Neural progenitor cell (in vitro differentiated cells): ENCODE results near the gene GPR161. TPM values are rescaled to one million over a fixed set of nuclear protein-coding genes. Genes with fewer than 3 reads are reported as not detected.

ENCODE experiments used
- DNase-seq: peaks from one replicate; pipeline ENCODE4 v3.0.0-alpha.2; 2016; ENCODE audit warnings: low spot score
- H2AFZ ChIP-seq: fragments of 200-600 bp; sonication (generic); replicated peaks from 2 replicates; pipeline ENCODE4 v1.6.1; 2016; ENCODE audit warnings: antibody characterized with exemption
- H3F3A ChIP-seq: fragments of 200-600 bp; sonication (generic); 2 replicates; pipeline ENCODE4 v1.6.1; 2016; ENCODE audit warnings: antibody characterized with exemption, low read depth
- H3K27ac ChIP-seq: fragments of 200-600 bp; sonication (generic); 2 replicates; pipeline ENCODE4 v1.5.1; 2016; ENCODE audit warnings: mild to moderate bottlenecking
- H3K27me3 ChIP-seq: fragments of 200-600 bp; sonication (generic); 2 replicates; pipeline ENCODE4 v1.6.1; 2016; ENCODE audit warnings: mild to moderate bottlenecking, moderate library complexity
- H3K36me3 ChIP-seq: fragments of 200-600 bp; sonication (generic); 2 replicates; pipeline ENCODE4 v1.5.1; 2016
- H3K4me1 ChIP-seq: fragments of 200-600 bp; sonication (generic); 2 replicates; pipeline ENCODE4 v1.6.1; 2016; ENCODE audit warnings: mixed run types
- H3K4me2 ChIP-seq: fragments of 200-600 bp; sonication (generic); 2 replicates; pipeline ENCODE4 v1.6.1; 2016
- H3K4me3 ChIP-seq: fragments of 200-600 bp; sonication (generic); 2 replicates; pipeline ENCODE4 v1.5.1; 2016
- H3K79me2 ChIP-seq: fragments of 200-600 bp; sonication (generic); 2 replicates; pipeline ENCODE4 v1.6.1; 2016; ENCODE audit warnings: low read depth
- H3K9ac ChIP-seq: fragments of 200-600 bp; sonication (generic); 2 replicates; pipeline ENCODE4 v1.6.1; 2016
- H3K9me3 ChIP-seq: fragments of 200-600 bp; sonication (generic); 2 replicates; pipeline ENCODE4 v1.5.1; 2016; ENCODE audit warnings: low read depth
- H4K20me1 ChIP-seq: fragments of 200-600 bp; sonication (generic); 2 replicates; pipeline ENCODE4 v1.6.1; 2016; ENCODE audit warnings: low read depth
- H3K27ac Mint-ChIP-seq: 3 replicates; pipeline ENCODE4 v1.8.0; 2021; ENCODE audit warnings: mixed read lengths
- H3K27me3 Mint-ChIP-seq: 2 replicates; pipeline ENCODE4 v1.8.0; 2022; ENCODE audit warnings: low read depth, mild to moderate bottlenecking, inconsistent platforms, moderate library complexity, mixed read lengths; ENCODE audit not compliant: insufficient read depth
- H3K36me3 Mint-ChIP-seq: 3 replicates; pipeline ENCODE4 v1.8.0; 2021; ENCODE audit warnings: mixed read lengths
- H3K4me1 Mint-ChIP-seq: 3 replicates; pipeline ENCODE4 v1.8.0; 2021; ENCODE audit warnings: mixed read lengths
- H3K4me3 Mint-ChIP-seq: 3 replicates; pipeline ENCODE4 v1.8.0; 2021; ENCODE audit warnings: mild to moderate bottlenecking, moderate library complexity, mixed read lengths
- H3K9me3 Mint-ChIP-seq: 3 replicates; pipeline ENCODE4 v1.8.0; 2020; ENCODE audit warnings: mixed read lengths
- CTCF ChIP-seq: fragments of 200-600 bp; sonication (generic); IDR thresholded peaks from 2 replicates; pipeline ENCODE4 v1.5.1; 2017; ENCODE audit warnings: antibody characterized with exemption, mild to moderate bottlenecking
- EZH2 ChIP-seq: fragments of 200-600 bp; sonication (generic); IDR thresholded peaks from 2 replicates; pipeline ENCODE4 v1.6.1; 2017; ENCODE audit warnings: antibody characterized with exemption, mild to moderate bottlenecking, moderate library complexity
- EZH2phosphoT487 ChIP-seq: fragments of 200-600 bp; sonication (generic); IDR thresholded peaks from 2 replicates; pipeline ENCODE4 v1.6.1; 2017; ENCODE audit warnings: antibody characterized with exemption
- total RNA-seq: library from RNA; depleted of rRNA; stranded (reverse); fragments of >200 nt; gene quantifications from 2 replicates; pipeline ENCODE4 v1.2.3, GENCODE V29; 2015; ENCODE audit warnings: low replicate concordance

The GPR161 gene
- total RNA-seq, 1 donor from 2014 or later = 21.1 TPM

- no peaks in the 10 kb centered on the region for H3K36me3 ChIP-seq
- Mint-ChIP-seq H3K27ac (no peak overlapping the region), H3K4me3 (no peak overlapping the region), H3K9me3 (peaks cover 23% of the 10 kb centered on the region), H3K27me3 (peaks cover 3% of the 10 kb centered on the region), H3K36me3 (peaks cover 59% of the 10 kb centered on the region), H3K4me1 (peaks cover 5% of the 10 kb centered on the region)
- peaks cover 13% of the 10 kb centered on the region for H3F3A ChIP-seq
- peaks cover 5% of the 10 kb centered on the region for H4K20me1 ChIP-seq
- no peak overlapping the region for H2AFZ ChIP-seq
- peaks cover 5% of the 10 kb centered on the region for H3K4me1 ChIP-seq
- no peak for DNase-seq
- TF ChIP-seq CTCF (no peak), EZH2phosphoT487 (no peak), EZH2 (no peak)
- H3K27ac ChIP-seq = no peak overlapping the region
- no peak overlapping the region for H3K9ac ChIP-seq
- H3K27me3 ChIP-seq = no peaks in the 10 kb centered on the region
- H3K4me2 ChIP-seq = no peak overlapping the region
- H3K79me2 ChIP-seq = peaks cover 31% of the 10 kb centered on the region
- H3K4me3 ChIP-seq = no peak overlapping the region
- no peaks in the 10 kb centered on the region for H3K9me3 ChIP-seq
Observed at GRCh38 chr1:168116327-168116799, 20.4 kb downstream of the GPR161 start.

GRCh38 chr1:168114845-168115244 is 21.9 kb downstream of the GPR161 start:
- Mint-ChIP-seq H3K27me3 (peaks cover 3% of the 10 kb centered on the region), H3K36me3 (peaks cover 48% of the 10 kb centered on the region), H3K9me3 (peaks cover 9% of the 10 kb centered on the region), H3K4me1 (peaks cover 8% of the 10 kb centered on the region), H3K27ac (no peak overlapping the region), H3K4me3 (no peak overlapping the region)
- no peak overlapping the region for H3K4me3 ChIP-seq
- H3K36me3 ChIP-seq = no peaks in the 10 kb centered on the region
- H3F3A ChIP-seq = peaks cover 20% of the 10 kb centered on the region
- peaks cover 9% of the 10 kb centered on the region for H3K4me1 ChIP-seq
- TF ChIP-seq EZH2 = no peak
- no peak for TF ChIP-seq EZH2phosphoT487
- TF ChIP-seq CTCF = no peak
- H3K27ac ChIP-seq = no peak overlapping the region
- peaks cover 12% of the 10 kb centered on the region for H4K20me1 ChIP-seq
- no peak for DNase-seq
- H3K79me2 ChIP-seq = peaks cover 29% of the 10 kb centered on the region
- H2AFZ ChIP-seq = no peak overlapping the region
- no peaks in the 10 kb centered on the region for H3K27me3 ChIP-seq
- no peak overlapping the region for H3K4me2 ChIP-seq
- no peak overlapping the region for H3K9ac ChIP-seq
- H3K9me3 ChIP-seq = no peaks in the 10 kb centered on the region

GRCh38 chr1:168112673-168113305 is 23.9 kb downstream of the GPR161 start:
- no peak overlapping the region for H3K4me2 ChIP-seq
- no peak overlapping the region for H2AFZ ChIP-seq
- H4K20me1 ChIP-seq = peaks cover 12% of the 10 kb centered on the region
- H3K36me3 Mint-ChIP-seq = peaks cover 46% of the 10 kb centered on the region
- H3K27ac Mint-ChIP-seq = no peak overlapping the region
- no peaks in the 10 kb centered on the region for H3K27me3 ChIP-seq
- peaks cover 22% of the 10 kb centered on the region for H3F3A ChIP-seq
- H3K79me2 ChIP-seq = peaks cover 32% of the 10 kb centered on the region
- H3K4me3 ChIP-seq = no peak overlapping the region
- no peak for DNase-seq
- no peak overlapping the region for H3K9ac ChIP-seq
- H3K27ac ChIP-seq = no peak overlapping the region
- peaks cover 8% of the 10 kb centered on the region for H3K4me1 Mint-ChIP-seq
- no peaks in the 10 kb centered on the region for H3K36me3 ChIP-seq
- H3K9me3 Mint-ChIP-seq = peaks cover 2% of the 10 kb centered on the region
- H3K9me3 ChIP-seq = no peaks in the 10 kb centered on the region
- H3K27me3 Mint-ChIP-seq = peaks cover 1% of the 10 kb centered on the region
- no peak overlapping the region for H3K4me3 Mint-ChIP-seq
- no peak for TF ChIP-seq CTCF
- peaks cover 14% of the 10 kb centered on the region for H3K4me1 ChIP-seq
